ENCODE measurements around the gene CACNA1C.

DNA sequence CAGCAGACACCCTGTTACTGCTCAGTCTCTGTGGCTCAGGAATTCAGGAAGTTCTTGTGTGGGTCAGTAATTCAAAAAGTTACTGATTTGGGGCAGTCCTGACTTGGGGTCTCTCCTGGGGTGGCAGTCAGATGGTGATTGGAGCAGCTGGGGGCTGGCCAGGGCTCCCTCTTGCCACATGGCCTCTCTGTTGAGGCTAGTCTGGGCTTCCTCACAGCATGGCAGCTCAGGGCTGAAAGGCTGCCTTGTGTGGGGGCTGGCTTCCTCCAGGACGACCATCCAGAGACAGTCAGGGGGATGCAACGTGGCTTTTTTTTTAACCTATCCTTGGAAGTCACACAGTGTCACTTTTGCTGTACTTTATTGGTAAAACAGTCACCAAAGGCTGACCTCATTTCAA is 61.3 kb downstream of the CACNA1C start:
- TF ChIP-seq, protein P1, sequence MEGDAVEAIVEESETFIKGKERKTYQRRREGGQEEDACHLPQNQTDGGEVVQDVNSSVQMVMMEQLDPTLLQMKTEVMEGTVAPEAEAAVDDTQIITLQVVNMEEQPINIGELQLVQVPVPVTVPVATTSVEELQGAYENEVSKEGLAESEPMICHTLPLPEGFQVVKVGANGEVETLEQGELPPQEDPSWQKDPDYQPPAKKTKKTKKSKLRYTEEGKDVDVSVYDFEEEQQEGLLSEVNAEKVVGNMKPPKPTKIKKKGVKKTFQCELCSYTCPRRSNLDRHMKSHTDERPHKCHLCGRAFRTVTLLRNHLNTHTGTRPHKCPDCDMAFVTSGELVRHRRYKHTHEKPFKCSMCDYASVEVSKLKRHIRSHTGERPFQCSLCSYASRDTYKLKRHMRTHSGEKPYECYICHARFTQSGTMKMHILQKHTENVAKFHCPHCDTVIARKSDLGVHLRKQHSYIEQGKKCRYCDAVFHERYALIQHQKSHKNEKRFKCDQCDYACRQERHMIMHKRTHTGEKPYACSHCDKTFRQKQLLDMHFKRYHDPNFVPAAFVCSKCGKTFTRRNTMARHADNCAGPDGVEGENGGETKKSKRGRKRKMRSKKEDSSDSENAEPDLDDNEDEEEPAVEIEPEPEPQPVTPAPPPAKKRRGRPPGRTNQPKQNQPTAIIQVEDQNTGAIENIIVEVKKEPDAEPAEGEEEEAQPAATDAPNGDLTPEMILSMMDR (conservative IDR thresholded peaks at IDR 0.05; ENCODE audit: low read depth, low read length) = no peak
- TF ChIP-seq MXI1 (IDR thresholded peaks at IDR 0.05; ENCODE audit: borderline replicate concordance, low read depth, low read length) (no peak), POLR2A (IDR thresholded peaks at IDR 0.05; ENCODE audit: low read depth, low read length) (no peak), MAFK (IDR thresholded peaks at IDR 0.05; ENCODE audit: low read depth, low read length) (no peak), SMC3 (IDR thresholded peaks at IDR 0.05; ENCODE audit: low read depth, low read length) (no peak), RAD21 (IDR thresholded peaks at IDR 0.05; ENCODE audit: low read length) (no peak), MAZ (IDR thresholded peaks at IDR 0.05; ENCODE audit: borderline replicate concordance, low read depth, low read length) (no peak), CEBPB (IDR thresholded peaks at IDR 0.05; ENCODE audit: low read depth, low read length) (no peak), RFX5 (IDR thresholded peaks at IDR 0.05; ENCODE audit: low read depth, low read length) (no peak)
- TF ChIP-seq, protein P2, sequence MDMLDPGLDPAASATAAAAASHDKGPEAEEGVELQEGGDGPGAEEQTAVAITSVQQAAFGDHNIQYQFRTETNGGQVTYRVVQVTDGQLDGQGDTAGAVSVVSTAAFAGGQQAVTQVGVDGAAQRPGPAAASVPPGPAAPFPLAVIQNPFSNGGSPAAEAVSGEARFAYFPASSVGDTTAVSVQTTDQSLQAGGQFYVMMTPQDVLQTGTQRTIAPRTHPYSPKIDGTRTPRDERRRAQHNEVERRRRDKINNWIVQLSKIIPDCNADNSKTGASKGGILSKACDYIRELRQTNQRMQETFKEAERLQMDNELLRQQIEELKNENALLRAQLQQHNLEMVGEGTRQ (IDR thresholded peaks at IDR 0.05; ENCODE audit: low read depth, low read length) = no peak
- TF ChIP-seq, protein P3, sequence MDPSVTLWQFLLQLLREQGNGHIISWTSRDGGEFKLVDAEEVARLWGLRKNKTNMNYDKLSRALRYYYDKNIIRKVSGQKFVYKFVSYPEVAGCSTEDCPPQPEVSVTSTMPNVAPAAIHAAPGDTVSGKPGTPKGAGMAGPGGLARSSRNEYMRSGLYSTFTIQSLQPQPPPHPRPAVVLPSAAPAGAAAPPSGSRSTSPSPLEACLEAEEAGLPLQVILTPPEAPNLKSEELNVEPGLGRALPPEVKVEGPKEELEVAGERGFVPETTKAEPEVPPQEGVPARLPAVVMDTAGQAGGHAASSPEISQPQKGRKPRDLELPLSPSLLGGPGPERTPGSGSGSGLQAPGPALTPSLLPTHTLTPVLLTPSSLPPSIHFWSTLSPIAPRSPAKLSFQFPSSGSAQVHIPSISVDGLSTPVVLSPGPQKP (IDR thresholded peaks at IDR 0.05; ENCODE audit: borderline replicate concordance, low read depth, low read length) = no peak

Measured in IMR-90 (cell line).